ENCODE measurements around the gene TRIM42.

DNA sequence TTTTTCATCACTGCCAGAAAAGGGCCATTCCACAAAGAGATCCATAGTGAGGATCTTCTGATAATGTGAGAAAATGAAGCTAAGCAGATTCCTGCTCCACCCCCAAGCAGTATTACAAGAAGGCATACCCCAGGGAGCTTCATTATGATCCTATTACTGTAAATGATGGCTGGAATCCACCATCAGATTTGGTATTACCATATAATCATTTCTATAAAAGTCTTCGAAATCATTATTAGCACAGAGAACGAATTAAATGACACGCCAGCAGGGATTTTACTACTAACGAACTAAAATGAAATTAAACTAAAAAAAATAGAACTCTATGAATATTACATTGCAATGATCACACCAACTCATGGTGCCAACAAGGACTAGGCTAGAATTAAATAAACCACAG is 24.4 kb downstream of the TRIM42 start:
- TF ChIP-seq, protein P1, sequence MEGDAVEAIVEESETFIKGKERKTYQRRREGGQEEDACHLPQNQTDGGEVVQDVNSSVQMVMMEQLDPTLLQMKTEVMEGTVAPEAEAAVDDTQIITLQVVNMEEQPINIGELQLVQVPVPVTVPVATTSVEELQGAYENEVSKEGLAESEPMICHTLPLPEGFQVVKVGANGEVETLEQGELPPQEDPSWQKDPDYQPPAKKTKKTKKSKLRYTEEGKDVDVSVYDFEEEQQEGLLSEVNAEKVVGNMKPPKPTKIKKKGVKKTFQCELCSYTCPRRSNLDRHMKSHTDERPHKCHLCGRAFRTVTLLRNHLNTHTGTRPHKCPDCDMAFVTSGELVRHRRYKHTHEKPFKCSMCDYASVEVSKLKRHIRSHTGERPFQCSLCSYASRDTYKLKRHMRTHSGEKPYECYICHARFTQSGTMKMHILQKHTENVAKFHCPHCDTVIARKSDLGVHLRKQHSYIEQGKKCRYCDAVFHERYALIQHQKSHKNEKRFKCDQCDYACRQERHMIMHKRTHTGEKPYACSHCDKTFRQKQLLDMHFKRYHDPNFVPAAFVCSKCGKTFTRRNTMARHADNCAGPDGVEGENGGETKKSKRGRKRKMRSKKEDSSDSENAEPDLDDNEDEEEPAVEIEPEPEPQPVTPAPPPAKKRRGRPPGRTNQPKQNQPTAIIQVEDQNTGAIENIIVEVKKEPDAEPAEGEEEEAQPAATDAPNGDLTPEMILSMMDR (IDR thresholded peaks at IDR 0.05; ENCODE audit: insufficient read depth, low read depth, low read length), result no peak
- no peak for TF ChIP-seq EZH2 (IDR thresholded peaks at IDR 0.05; ENCODE audit: insufficient read depth, low read length)
